Peyer's patch (tissue), 4 donors: ENCODE measurements around the gene GPRIN3. TPM values are rescaled to one million over a fixed set of nuclear protein-coding genes. Genes with fewer than 3 reads are reported as not detected.

Experiments
- DNase-seq, 3 donors: peaks; one replicate each; pipeline ENCODE4 v3.0.0-alpha.2; 2017 to 2019
- H3K27ac ChIP-seq, 4 donors: fragments of 200-600 bp; sonication (generic); one replicate each; pipeline ENCODE4 v1.5.1; 2016 to 2019
- H3K27me3 ChIP-seq, 2 donors: fragments of 200-600 bp; sonication (generic); one replicate each; pipeline ENCODE4 v1.5.1; 2019
- H3K36me3 ChIP-seq, 3 donors: fragments of 200-600 bp; sonication (generic); one replicate each; pipeline ENCODE4 v1.5.1; 2016 to 2019
- H3K4me1 ChIP-seq, 4 donors: fragments of 200-600 bp; sonication (generic); one replicate each; pipeline ENCODE4 v1.5.1; 2016 to 2019
- H3K4me3 ChIP-seq, 4 donors: fragments of 200-600 bp; sonication (generic); 1 replicate in 3 of 4; 2 replicates in 1 of 4; pipeline ENCODE4 v1.5.1; 2016 to 2019; ENCODE audit warnings: mild to moderate bottlenecking in 1 of 4
- H3K9me3 ChIP-seq, 4 donors: fragments of 200-600 bp; sonication (generic); one replicate each; pipeline ENCODE4 v1.5.1; 2016 to 2019; ENCODE audit warnings: mild to moderate bottlenecking in 1 of 4
- POLR2A ChIP-seq, 2 donors: fragments of 450-650 bp; IDR thresholded peaks; one replicate each; pipeline ENCODE4 v1.5.1; 2017; ENCODE audit warnings: antibody characterized with exemption in 2 of 2, mild to moderate bottlenecking in 2 of 2, moderate library complexity in 2 of 2
- total RNA-seq, 4 donors: library from RNA; depleted of rRNA; stranded (reverse); fragments of >200 nt; gene quantifications; one replicate each; pipeline ENCODE4 v1.1.0, GENCODE V29; 2016
- TF ChIP-seq, protein P1 (sequence below), 6 experiments: fragments of 450-650 bp in 4 of 6; fragments of 200-600 bp in 2 of 6; sonication (generic) in 1 of 6; IDR thresholded peaks; one replicate each; pipeline ENCODE4 v1.5.1; 2017 to 2019; ENCODE audit warnings: antibody characterized with exemption in 6 of 6, mild to moderate bottlenecking in 3 of 6, moderate library complexity in 1 of 6

GPRIN3 gene
- total RNA-seq, 4 donors from 2014 or later, result 13.1 to 26.8 (median 17.8) TPM

GRCh38 chr4:89322671-89323070 lies 15.1 kb upstream of the GPRIN3 start:
- Histone ChIP-seq H3K9me3 (no peaks in the 10 kb centered on the region), H3K27me3 (no peaks in the 10 kb centered on the region), H3K4me3 (no peak overlapping the region), H3K4me1 (no peaks in the 10 kb centered on the region), H3K27ac (no peak overlapping the region), H3K36me3 (no peaks in the 10 kb centered on the region)
- no peak for TF ChIP-seq POLR2A (IDR thresholded peaks at IDR 0.05)
- TF ChIP-seq, protein P1, sequence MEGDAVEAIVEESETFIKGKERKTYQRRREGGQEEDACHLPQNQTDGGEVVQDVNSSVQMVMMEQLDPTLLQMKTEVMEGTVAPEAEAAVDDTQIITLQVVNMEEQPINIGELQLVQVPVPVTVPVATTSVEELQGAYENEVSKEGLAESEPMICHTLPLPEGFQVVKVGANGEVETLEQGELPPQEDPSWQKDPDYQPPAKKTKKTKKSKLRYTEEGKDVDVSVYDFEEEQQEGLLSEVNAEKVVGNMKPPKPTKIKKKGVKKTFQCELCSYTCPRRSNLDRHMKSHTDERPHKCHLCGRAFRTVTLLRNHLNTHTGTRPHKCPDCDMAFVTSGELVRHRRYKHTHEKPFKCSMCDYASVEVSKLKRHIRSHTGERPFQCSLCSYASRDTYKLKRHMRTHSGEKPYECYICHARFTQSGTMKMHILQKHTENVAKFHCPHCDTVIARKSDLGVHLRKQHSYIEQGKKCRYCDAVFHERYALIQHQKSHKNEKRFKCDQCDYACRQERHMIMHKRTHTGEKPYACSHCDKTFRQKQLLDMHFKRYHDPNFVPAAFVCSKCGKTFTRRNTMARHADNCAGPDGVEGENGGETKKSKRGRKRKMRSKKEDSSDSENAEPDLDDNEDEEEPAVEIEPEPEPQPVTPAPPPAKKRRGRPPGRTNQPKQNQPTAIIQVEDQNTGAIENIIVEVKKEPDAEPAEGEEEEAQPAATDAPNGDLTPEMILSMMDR (IDR thresholded peaks at IDR 0.05), result no peak
- no peak for DNase-seq

DNA sequence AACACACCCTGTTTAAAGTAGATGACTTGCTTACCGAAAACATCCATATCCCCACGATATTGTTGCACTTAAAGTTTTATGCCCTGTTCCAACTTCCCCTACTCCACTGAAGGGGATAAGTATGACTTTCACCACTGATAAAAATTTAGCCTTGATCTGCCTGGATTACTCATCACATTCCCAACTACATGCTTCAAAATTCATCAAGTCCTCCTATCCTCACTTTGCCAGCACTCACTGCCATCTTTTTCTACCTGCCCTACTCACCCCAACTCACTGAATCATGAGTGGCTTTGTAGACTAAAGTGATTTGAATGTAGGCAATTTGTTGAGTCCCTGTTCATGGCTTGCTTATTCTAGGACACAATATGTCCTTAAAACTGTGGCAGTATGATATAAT lies 12.2 kb upstream of the GPRIN3 start:
- Histone ChIP-seq H3K4me3 (no peak overlapping the region), H3K27me3 (no peaks in the 10 kb centered on the region), H3K36me3 (no peaks in the 10 kb centered on the region), H3K27ac (no peak overlapping the region), H3K9me3 (no peaks in the 10 kb centered on the region), H3K4me1 (peaks cover 0 to 12% (median 5%) of the 10 kb centered on the region in 4 donors)
- no peak for TF ChIP-seq POLR2A (IDR thresholded peaks at IDR 0.05)
- TF ChIP-seq, protein P1 (IDR thresholded peaks at IDR 0.05), result no peak
- DNase-seq, result no peak

DNA sequence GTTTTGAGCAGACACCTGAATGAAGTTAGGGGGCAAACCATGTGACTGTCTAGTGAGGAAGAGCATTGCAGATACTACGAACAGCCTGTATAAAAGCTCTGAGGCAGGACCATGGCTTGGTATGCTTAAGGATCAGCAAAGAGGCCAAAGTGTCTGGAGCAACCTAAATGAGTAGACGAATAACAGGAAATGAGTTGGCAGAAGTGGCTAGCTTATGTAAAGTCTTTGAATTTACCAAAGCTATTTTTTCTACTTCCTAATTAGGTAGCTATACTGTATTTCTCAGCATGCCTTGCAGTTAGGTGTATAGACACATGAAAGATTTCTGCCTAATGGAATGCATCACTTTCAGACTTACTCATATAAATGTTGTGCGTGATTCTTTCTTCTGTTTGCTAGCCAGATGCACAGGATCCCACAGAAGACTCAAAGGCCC lies 9.3 kb upstream of the GPRIN3 start:
- TF ChIP-seq, protein P1 (IDR thresholded peaks at IDR 0.05), result no peak
- no peak for TF ChIP-seq POLR2A (IDR thresholded peaks at IDR 0.05)
- Histone ChIP-seq H3K36me3 (no peaks in the 10 kb centered on the region), H3K4me1 (peaks cover 0 to 12% (median 5%) of the 10 kb centered on the region in 4 donors), H3K27ac (peak overlapping the region in 3 of 4 donors; percentile 5 to 29 (median 18)), H3K4me3 (no peak overlapping the region), H3K27me3 (no peaks in the 10 kb centered on the region), H3K9me3 (no peaks in the 10 kb centered on the region)
- no peak for DNase-seq

DNA sequence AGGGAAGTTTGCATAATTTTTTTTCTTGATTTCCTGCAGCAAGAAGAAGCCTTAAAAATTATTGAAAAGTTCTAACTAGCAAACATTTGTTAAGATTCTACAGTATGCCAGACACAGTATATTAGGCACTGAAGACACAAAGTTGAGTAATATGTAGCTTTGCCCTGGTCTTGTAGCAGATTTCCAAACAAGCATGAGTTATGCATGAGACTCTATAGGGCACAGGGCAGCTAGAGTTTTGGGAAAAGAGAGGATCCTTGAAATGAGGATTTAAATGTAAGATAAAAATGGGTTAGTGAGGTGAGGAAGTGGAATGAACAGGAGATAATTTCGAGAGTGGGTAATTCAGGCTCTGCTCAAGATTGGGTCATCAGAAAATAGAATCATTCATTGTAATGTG lies 8.6 kb upstream of the GPRIN3 start:
- Histone ChIP-seq H3K27ac (no peak overlapping the region), H3K9me3 (no peaks in the 10 kb centered on the region), H3K27me3 (no peaks in the 10 kb centered on the region), H3K4me3 (no peak overlapping the region), H3K36me3 (no peaks in the 10 kb centered on the region), H3K4me1 (peaks cover 0 to 12% (median 5%) of the 10 kb centered on the region in 4 donors)
- TF ChIP-seq, protein P1 (IDR thresholded peaks at IDR 0.05), result no peak
- no peak for TF ChIP-seq POLR2A (IDR thresholded peaks at IDR 0.05)
- DNase-seq, result no peak

GRCh38 chr4:89314291-89314690 lies 6.7 kb upstream of the GPRIN3 start:
- Histone ChIP-seq H3K4me3 (no peak overlapping the region), H3K27me3 (no peaks in the 10 kb centered on the region), H3K36me3 (no peaks in the 10 kb centered on the region), H3K27ac (no peak overlapping the region), H3K4me1 (peaks cover 0 to 12% (median 5%) of the 10 kb centered on the region in 4 donors), H3K9me3 (no peaks in the 10 kb centered on the region)
- DNase-seq, result no peak
- no peak for TF ChIP-seq POLR2A (IDR thresholded peaks at IDR 0.05)
- TF ChIP-seq, protein P1 (IDR thresholded peaks at IDR 0.05), result no peak

- H3K9me3 ChIP-seq, result no peaks in the 10 kb centered on the region
- TF ChIP-seq, protein P1 (IDR thresholded peaks at IDR 0.05), result no peak
- TF ChIP-seq POLR2A (IDR thresholded peaks at IDR 0.05), result no peak
- no peak overlapping the region for H3K4me3 ChIP-seq
- no peaks in the 10 kb centered on the region for H3K36me3 ChIP-seq
- no peaks in the 10 kb centered on the region for H3K27me3 ChIP-seq
- peaks cover 0 to 10% (median 7%) of the 10 kb centered on the region in 4 donors for H3K4me1 ChIP-seq
- DNase-seq, result no peak
- no peak overlapping the region for H3K27ac ChIP-seq
These were observed 4.5 kb upstream of the GPRIN3 start for GRCh38 chr4:89312066-89312465.
